GM18861 (cell line): Measurements from ENCODE around the gene HUNK.
"Not testable (repeated sequence)": the region's sequence is repeated elsewhere in the genome, so short reads cannot be mapped to it uniquely, and the experiment has no call there.

Source experiments
- ATAC-seq: cut with Tn5 transposase; IDR thresholded peaks from one replicate; pipeline ENCODE4 v1.9.1; 2021; ENCODE audit not compliant: unreplicated experiment

Gene HUNK

GRCh38 chr21:31918250-31918775, 45.5 kb downstream of the HUNK start:
- ATAC-seq = no peak

- ATAC-seq = no peak
Observed at GRCh38 chr21:31920275-31920674, 47.5 kb downstream of the HUNK start.

- no peak for ATAC-seq
Observed at GRCh38 chr21:31921079-31921478, 48.3 kb downstream of the HUNK start.

- ATAC-seq = no peak
Observed at GRCh38 chr21:31922881-31923280, 50.1 kb downstream of the HUNK start.

- no peak for ATAC-seq
Observed at GRCh38 chr21:31923756-31924155, 50.9 kb downstream of the HUNK start.

- no peak for ATAC-seq
Observed at GRCh38 chr21:31924548-31924947, 51.7 kb downstream of the HUNK start.

- ATAC-seq = no peak
Observed at GRCh38 chr21:31926498-31926897, 53.7 kb downstream of the HUNK start.

- ATAC-seq = no peak
Observed at GRCh38 chr21:31927689-31928353, 55.0 kb downstream of the HUNK start.

GRCh38 chr21:31928656-31929055, 55.8 kb downstream of the HUNK start:
- no peak for ATAC-seq

GRCh38 chr21:31929548-31929947, 56.7 kb downstream of the HUNK start:
- ATAC-seq = no peak

- ATAC-seq = no peak
Observed at GRCh38 chr21:31930001-31930400, 57.2 kb downstream of the HUNK start.

- no peak for ATAC-seq
Observed at GRCh38 chr21:31931644-31932469, 59.0 kb downstream of the HUNK start.

- no peak for ATAC-seq
Observed at GRCh38 chr21:31932470-31932764, 59.6 kb downstream of the HUNK start.

- no peak for ATAC-seq
Observed at GRCh38 chr21:31937303-31937702, 64.5 kb downstream of the HUNK start.

- ATAC-seq = no peak
Observed at GRCh38 chr21:31938330-31939301, 65.8 kb downstream of the HUNK start.

GRCh38 chr21:31941694-31942093, 68.9 kb downstream of the HUNK start:
- ATAC-seq = no peak

GRCh38 chr21:31943561-31943960, 70.7 kb downstream of the HUNK start:
- no peak for ATAC-seq

- ATAC-seq = no peak
Observed at GRCh38 chr21:31945141-31945540, 72.3 kb downstream of the HUNK start.

GRCh38 chr21:31945546-31945945, 72.7 kb downstream of the HUNK start:
- no peak for ATAC-seq

GRCh38 chr21:31946231-31946630, 73.4 kb downstream of the HUNK start:
- ATAC-seq = no peak

- ATAC-seq = not testable (repeated sequence)
Observed at GRCh38 chr21:31946876-31947550, 74.2 kb downstream of the HUNK start.
